ENCODE measurements around the gene HOXA11. TPM values are rescaled to one million over a fixed set of nuclear protein-coding genes. Genes with fewer than 3 reads are reported as not detected.

The HOXA11 gene
- total and polyA plus RNA-seq, 10 of the 15 experiments (the other 5 are each of a cell fraction or from before 2014, with no cell fraction given): not detected

GRCh38 chr7:27191833-27192545 is 7.0 kb upstream of the HOXA11 start:
- no peaks in the 10 kb centered on the region for H3K79me2 ChIP-seq (ENCODE audit: control insufficient read depth, insufficient read depth, low read length)
- TF ChIP-seq NR2F1 (conservative IDR thresholded peaks at IDR 0.05) (no peak), MXI1 (IDR thresholded peaks at IDR 0.05; ENCODE audit: low read depth, low read length) (no peak), ZBTB40 (IDR thresholded peaks at IDR 0.05; ENCODE audit: borderline replicate concordance) (no peak), BCL3 (IDR thresholded peaks at IDR 0.05; ENCODE audit: borderline replicate concordance, insufficient read depth, low read depth, low read length, poor library complexity, severe bottlenecking) (no peak), ZBTB11 (CRISPR knock-in tag; IDR thresholded peaks at IDR 0.05) (no peak), IRF4 (IDR thresholded peaks at IDR 0.05; ENCODE audit: low read depth, low read length) (no peak), BHLHE40 (IDR thresholded peaks at IDR 0.05; ENCODE audit: borderline replicate concordance in 1 of 2, low read depth in 2 of 2, low read length in 1 of 2) (no peak), TCF3 (IDR thresholded peaks at IDR 0.05; ENCODE audit: borderline replicate concordance, insufficient read depth, low read depth, low read length) (no peak), SMAD5 (IDR thresholded peaks at IDR 0.05; ENCODE audit: low read depth) (no peak), BMI1 (IDR thresholded peaks at IDR 0.05; ENCODE audit: borderline replicate concordance) (no peak), RAD51 (IDR thresholded peaks at IDR 0.05) (no peak), SMC3 (IDR thresholded peaks at IDR 0.05; ENCODE audit: borderline replicate concordance, low read length) (no peak)
- H3K36me3 ChIP-seq (ENCODE audit: control insufficient read depth in 2 of 2, insufficient read depth in 2 of 2, low read length in 1 of 2): no peaks in the 10 kb centered on the region
- no TSS peak for BruUV-seq (replicated peaks)
- H2AFZ ChIP-seq (ENCODE audit: control insufficient read depth, low read depth, low read length): no peak overlapping the region
- DNase-seq (ENCODE audit: low read depth, low spot score): no peak
- in situ Hi-C loops (cut with MboI) (no loop called here), intact Hi-C loops (cut with micrococcal nuclease; ENCODE audit: unreplicated experiment) (no loop called here)
- WGBS (ENCODE audit: insufficient coverage, insufficient replicate concordance, low lambda C conversion rate, missing lambda C conversion rate): 32% methylated on average over 42 of the region's 42 CpGs
- CTCF ChIA-PET: interaction anchor here (1.5 kb wide), 1 partner anchor 870 kb away, joined by 3 read pairs; no protein-coding TSS in a partner anchor
- no peak overlapping the region for H3K4me3 ChIP-seq
- SMC1A ChIA-PET (ENCODE audit: uncharacterized antibody, unreplicated experiment): no interaction called here
- H3K27ac ChIP-seq (ENCODE audit: control insufficient read depth, insufficient read depth): no peak overlapping the region
- POLR2A ChIA-PET: no interaction called here
- H3K9ac ChIP-seq (ENCODE audit: control insufficient read depth, insufficient read depth, low read length): no peak overlapping the region
- 0 out of 2 replicates have a peak, but pooled peaks cover 3% of the 10 kb centered on the region for H4K20me1 ChIP-seq (ENCODE audit: control insufficient read depth, insufficient read depth)
- H3K4me2 ChIP-seq (ENCODE audit: control insufficient read depth, insufficient read depth): no peak overlapping the region
- no peaks in the 10 kb centered on the region; the same call in 2 of the 3 replicates for H3K9me3 ChIP-seq (replicated peaks; ENCODE audit: control insufficient read depth, insufficient read depth, low read length)
- no peak for FAIRE-seq
- peaks cover 32 to 36% of the 10 kb centered on the region in 2 experiments for H3K27me3 ChIP-seq (replicated peaks in 1 of 2; ENCODE audit: control insufficient read depth in 2 of 2, insufficient read depth in 2 of 2, low read length in 1 of 2)
- RAD21 ChIA-PET (ENCODE audit: unreplicated experiment): no interaction called here
- no peaks in the 10 kb centered on the region for H3K4me1 ChIP-seq (ENCODE audit: control insufficient read depth, insufficient read depth, low read length)
- no peak for ATAC-seq
